Stimulated activated CD4-positive, alpha-beta T cell treated with anti-CD3 and anti-CD28 coated beads, TNF-alpha, amount 100 ng/mL, for 1 hour (primary cell): ENCODE data around the gene LRRC23.
A peak's percentile ranks its signal among the peaks of the same experiment; 100 is the strongest.
"Not testable (repeated sequence)": the region's sequence is repeated elsewhere in the genome, so short reads cannot be mapped to it uniquely, and the experiment has no call there.

Experiments
- DNase-seq, 3 donors: peaks; one replicate each; pipeline ENCODE4 v3.0.0-alpha.2; 2020; ENCODE audit warnings: low read depth in 3 of 3, low spot score in 1 of 3

Gene LRRC23

GRCh38 chr12:6872073-6873048 lies 32.3 kb upstream of the LRRC23 start:
- peak in 2 of 3 donors; percentile 70 to 81 for DNase-seq

- peak; percentile 96 to 99 (median 96) for DNase-seq
Observed at GRCh38 chr12:6873094-6874014, 31.3 kb upstream of the LRRC23 start, which contains the start of gene SPSB2. Gene SPSB2, minus strand, starts transcription at chr12:6873303. Its CDS starts 402 bp downstream, at chr12:6872901.

- not testable (repeated sequence) for DNase-seq
Observed at GRCh38 chr12:6874015-6874368, 30.6 kb upstream of the LRRC23 start.

- DNase-seq = not testable (repeated sequence)
Observed at GRCh38 chr12:6879824-6880223, 24.8 kb upstream of the LRRC23 start.

- no peak for DNase-seq
Observed at GRCh38 chr12:6883252-6883651, 21.4 kb upstream of the LRRC23 start.

GRCh38 chr12:6883683-6884082 lies 20.9 kb upstream of the LRRC23 start:
- no peak for DNase-seq

- DNase-seq = no peak
Observed at GRCh38 chr12:6884539-6884938, 20.1 kb upstream of the LRRC23 start.

GRCh38 chr12:6886206-6886999 lies 18.2 kb upstream of the LRRC23 start:
- DNase-seq = not testable (repeated sequence)

GRCh38 chr12:6887460-6887859 lies 17.2 kb upstream of the LRRC23 start:
- DNase-seq = no peak

GRCh38 chr12:6888360-6888759 lies 16.3 kb upstream of the LRRC23 start:
- DNase-seq = no peak

GRCh38 chr12:6888794-6889193 lies 15.8 kb upstream of the LRRC23 start:
- not testable (repeated sequence) for DNase-seq

- not testable (repeated sequence) for DNase-seq
Observed at GRCh38 chr12:6889775-6890573, 14.6 kb upstream of the LRRC23 start.

- DNase-seq = peak; percentile 96 to 98 (median 98)
Observed at GRCh38 chr12:6890789-6891645, 13.6 kb upstream of the LRRC23 start.

GRCh38 chr12:6891646-6892001 lies 13.0 kb upstream of the LRRC23 start:
- DNase-seq = no peak

- not testable (repeated sequence) for DNase-seq
Observed at GRCh38 chr12:6892683-6893082, 11.9 kb upstream of the LRRC23 start.

GRCh38 chr12:6894321-6894720 lies 10.3 kb upstream of the LRRC23 start:
- no peak for DNase-seq

- DNase-seq = no peak
Observed at GRCh38 chr12:6896846-6897435, 7.7 kb upstream of the LRRC23 start.

GRCh38 chr12:6899427-6899826 lies 5.2 kb upstream of the LRRC23 start:
- DNase-seq = no peak
